ENCODE results near the gene CALR. TPM values are rescaled to one million over a fixed set of nuclear protein-coding genes. Genes with fewer than 3 reads are reported as not detected.

The CALR gene
- total RNA-seq, 1 experiment from 2014 or later = 1,088 TPM

- Mint-ChIP-seq H3K36me3 (no peaks in the 10 kb centered on the region), H3K27ac (no peak overlapping the region), H3K9me3 (no peaks in the 10 kb centered on the region), H3K27me3 (ENCODE audit: low read depth) (peaks cover 5% of the 10 kb centered on the region), H3K4me1 (no peaks in the 10 kb centered on the region), H3K4me3 (no peak overlapping the region)
- CTCF ChIA-PET = interaction anchor here (1.0 to 9.9 kb wide), 5 partner anchors 9 to 127 kb away, joined by 3 to 276 read pairs (median 188); no protein-coding TSS in a partner anchor
- TF ChIP-seq ZNF219 (CRISPR knock-in tag; IDR thresholded peaks at IDR 0.05; ENCODE audit: borderline replicate concordance) = no peak
- no peak for TF ChIP-seq ZSCAN18 (CRISPR knock-in tag; IDR thresholded peaks at IDR 0.05)
- no peak for TF ChIP-seq ESRRA (CRISPR knock-in tag; IDR thresholded peaks at IDR 0.05; ENCODE audit: borderline replicate concordance)
- no peak for TF ChIP-seq PRDM15 (CRISPR knock-in tag; IDR thresholded peaks at IDR 0.05)
- TF ChIP-seq SMAD4 (CRISPR knock-in tag; IDR thresholded peaks at IDR 0.05) = no peak
- TF ChIP-seq ZNF423 (CRISPR knock-in tag; IDR thresholded peaks at IDR 0.05) = no peak
- TF ChIP-seq ZNF532 (CRISPR knock-in tag; IDR thresholded peaks at IDR 0.05; ENCODE audit: borderline replicate concordance) = no peak
- no peak for TF ChIP-seq SMAD3 (CRISPR knock-in tag; IDR thresholded peaks at IDR 0.05; ENCODE audit: borderline replicate concordance)
- no peak for TF ChIP-seq ZBTB43 (CRISPR knock-in tag; IDR thresholded peaks at IDR 0.05)
- TF ChIP-seq NFYB (CRISPR knock-in tag; conservative IDR thresholded peaks at IDR 0.05; ENCODE audit: low read depth) = no peak
- DNase-seq (ENCODE audit: low spot score) = no peak
- no peak for ATAC-seq
- POLR2A ChIA-PET = no interaction called here
These were observed 36.2 kb downstream of the CALR start for GRCh38 chr19:12974301-12975220.

- no peak overlapping the region for H3K4me3 Mint-ChIP-seq
- CTCF ChIA-PET = interaction anchor here (1.1 to 9.9 kb wide), 7 partner anchors 9 to 130 kb away, joined by 3 to 276 read pairs (median 18); no protein-coding TSS in a partner anchor
- no peaks in the 10 kb centered on the region for H3K9me3 Mint-ChIP-seq
- peaks cover 6% of the 10 kb centered on the region for H3K27me3 Mint-ChIP-seq (ENCODE audit: low read depth)
- no peaks in the 10 kb centered on the region for H3K36me3 Mint-ChIP-seq
- ATAC-seq = no peak
- DNase-seq (ENCODE audit: low spot score) = no peak
- no peak overlapping the region for H3K27ac Mint-ChIP-seq
- no peaks in the 10 kb centered on the region for H3K4me1 Mint-ChIP-seq
- POLR2A ChIA-PET = no interaction called here
- TF ChIP-seq MXD4 (CRISPR knock-in tag; IDR thresholded peaks at IDR 0.05; ENCODE audit: borderline replicate concordance) (no peak), FOXK1 (CRISPR knock-in tag; IDR thresholded peaks at IDR 0.05) (no peak), MLX (CRISPR knock-in tag; IDR thresholded peaks at IDR 0.05) (no peak), SOX15 (CRISPR knock-in tag; IDR thresholded peaks at IDR 0.05) (no peak), SMAD4 (CRISPR knock-in tag; IDR thresholded peaks at IDR 0.05) (no peak), IRF1 (CRISPR knock-in tag; IDR thresholded peaks at IDR 0.05) (no peak), ERG (CRISPR knock-in tag; IDR thresholded peaks at IDR 0.05) (no peak), ETV6 (CRISPR knock-in tag; IDR thresholded peaks at IDR 0.05) (no peak), NFYB (CRISPR knock-in tag; conservative IDR thresholded peaks at IDR 0.05; ENCODE audit: low read depth) (no peak), TP53 (CRISPR knock-in tag; IDR thresholded peaks at IDR 0.05) (no peak)
These were observed 36.9 kb downstream of the CALR start for GRCh38 chr19:12975221-12975741.
